HEK293T (cell line): ENCODE measurements around the gene ATP1A4.

Source experiments
- CTCF ChIA-PET: fragments of 350-600 bp; formaldehyde crosslinking; extraction: SDS; loops from one replicate; lab custom pipeline; 2021; ENCODE audit warnings: antibody characterized with exemption, inconsistent platforms; lab: Yijun Ruan, JAX
- POLR2A ChIA-PET: fragments of 350-600 bp; formaldehyde crosslinking; extraction: SDS; loops from one replicate; lab custom pipeline; 2020; ENCODE audit warnings: antibody characterized with exemption, inconsistent platforms; lab: Yijun Ruan, JAX
- DNase-seq: peaks from one replicate; pipeline ENCODE4 v3.0.0; 2012; ENCODE audit warnings: mixed read lengths; ENCODE audit errors: extremely low spot score
- ARNT ChIP-seq: fragments of 450-650 bp; IDR thresholded peaks from 2 replicates; pipeline ENCODE4 v1.6.1; 2017; ENCODE audit warnings: mild to moderate bottlenecking
- BHLHE40 ChIP-seq: fragments of 450-650 bp; IDR thresholded peaks from 2 replicates; pipeline ENCODE4 v1.6.1; 2016; ENCODE audit warnings: mild to moderate bottlenecking, moderate library complexity, borderline replicate concordance
- CTBP1 ChIP-seq: fragments of 450-650 bp; IDR thresholded peaks from 2 replicates; pipeline ENCODE4 v1.6.1; 2016; ENCODE audit warnings: borderline replicate concordance
- FOXA1 ChIP-seq: fragments of 450-650 bp; IDR thresholded peaks from 2 replicates; pipeline ENCODE4 v1.6.1; 2016; ENCODE audit warnings: mild to moderate bottlenecking
- FOXK2 ChIP-seq: fragments of 450-650 bp; IDR thresholded peaks from 2 replicates; pipeline ENCODE4 v1.6.1; 2016; ENCODE audit warnings: mild to moderate bottlenecking
- FOXM1 ChIP-seq: fragments of 450-650 bp; IDR thresholded peaks from 2 replicates; pipeline ENCODE4 v1.6.1; 2017; ENCODE audit warnings: mild to moderate bottlenecking, borderline replicate concordance
- HDGF ChIP-seq: fragments of 450-650 bp; IDR thresholded peaks from 2 replicates; pipeline ENCODE4 v1.6.1; 2017; ENCODE audit warnings: antibody characterized with exemption, borderline replicate concordance
- L3MBTL2 ChIP-seq: fragments of 450-650 bp; conservative IDR thresholded peaks from 2 replicates; pipeline ENCODE4 v1.6.1; 2016; ENCODE audit warnings: mild to moderate bottlenecking
- LEF1 ChIP-seq: fragments of 450-650 bp; IDR thresholded peaks from 2 replicates; pipeline ENCODE4 v1.6.1; 2017; ENCODE audit warnings: mild to moderate bottlenecking, borderline replicate concordance
- NFRKB ChIP-seq: fragments of 450-650 bp; IDR thresholded peaks from 2 replicates; pipeline ENCODE4 v1.6.1; 2016; ENCODE audit warnings: mild to moderate bottlenecking, moderate library complexity
- SP1 ChIP-seq: fragments of 450-650 bp; IDR thresholded peaks from 2 replicates; pipeline ENCODE4 v1.6.1; 2017
- SUZ12 ChIP-seq: fragments of 450-650 bp; IDR thresholded peaks from 2 replicates; pipeline ENCODE4 v1.6.1; 2016; ENCODE audit warnings: mild to moderate bottlenecking
- TARDBP ChIP-seq: fragments of 450-650 bp; IDR thresholded peaks from 2 replicates; pipeline ENCODE4 v1.6.1; 2016
- ZNF384 ChIP-seq: fragments of 450-650 bp; IDR thresholded peaks from 2 replicates; pipeline ENCODE4 v1.6.1; 2016
- TF ChIP-seq, protein P1 (sequence below): fragments of 450-650 bp; IDR thresholded peaks from 2 replicates; pipeline ENCODE4 v1.6.1; 2016

Gene ATP1A4

DNA sequence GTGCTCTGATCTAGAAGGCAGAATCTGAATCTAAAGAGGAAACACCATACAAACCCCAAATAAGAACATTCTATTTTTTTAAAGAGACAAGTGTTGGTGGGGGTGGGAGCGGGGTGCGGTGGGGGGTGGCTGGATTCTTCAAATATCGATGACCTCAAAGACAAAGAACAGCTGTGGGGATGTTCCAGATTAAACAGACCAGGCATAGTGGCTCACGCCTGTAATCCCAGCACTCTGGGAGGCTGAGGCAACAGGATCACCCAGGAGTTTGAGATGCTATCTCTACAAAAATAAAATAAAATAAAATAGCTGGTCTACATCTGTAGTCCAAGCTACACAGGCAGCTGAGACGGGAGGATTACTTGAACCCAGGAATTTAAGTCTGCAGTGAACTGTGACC, 5.0 kb downstream of the ATP1A4 start:
- POLR2A ChIA-PET = no interaction called here

DNA sequence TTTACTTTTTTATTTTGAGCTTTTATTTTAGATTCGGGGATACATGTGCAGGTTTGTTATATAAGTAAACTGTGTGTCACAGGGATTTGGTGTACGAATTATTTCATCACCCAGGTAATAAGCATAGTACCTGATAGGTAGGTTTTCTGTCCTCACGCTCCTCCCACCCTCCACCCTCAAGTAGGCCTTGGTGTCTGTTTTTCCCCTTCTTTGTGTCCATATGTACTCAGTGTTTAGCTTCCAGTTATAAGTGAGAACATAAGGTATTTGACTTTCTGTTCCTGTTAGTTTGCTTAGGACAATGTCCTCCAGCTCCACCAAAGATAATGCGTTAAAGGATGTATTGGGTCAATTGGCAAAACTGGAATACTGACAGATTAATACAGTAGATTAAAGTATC, 5.8 kb downstream of the ATP1A4 start:
- DNase-seq = no peak
- POLR2A ChIA-PET = no interaction called here
- no peak for TF ChIP-seq NFRKB
- no peak for TF ChIP-seq FOXK2
- no peak for TF ChIP-seq SUZ12
- no peak for TF ChIP-seq L3MBTL2
- CTCF ChIA-PET = interaction anchor here (1.0 kb wide), 1 partner anchor 135 kb away, joined by 3 read pairs; no protein-coding TSS in a partner anchor

More for the DNA sequence above, 5.0 kb downstream of the ATP1A4 start:
- no peak for DNase-seq
- TF ChIP-seq FOXK2 = no peak
- no peak for TF ChIP-seq CTBP1
- TF ChIP-seq, protein P1, sequence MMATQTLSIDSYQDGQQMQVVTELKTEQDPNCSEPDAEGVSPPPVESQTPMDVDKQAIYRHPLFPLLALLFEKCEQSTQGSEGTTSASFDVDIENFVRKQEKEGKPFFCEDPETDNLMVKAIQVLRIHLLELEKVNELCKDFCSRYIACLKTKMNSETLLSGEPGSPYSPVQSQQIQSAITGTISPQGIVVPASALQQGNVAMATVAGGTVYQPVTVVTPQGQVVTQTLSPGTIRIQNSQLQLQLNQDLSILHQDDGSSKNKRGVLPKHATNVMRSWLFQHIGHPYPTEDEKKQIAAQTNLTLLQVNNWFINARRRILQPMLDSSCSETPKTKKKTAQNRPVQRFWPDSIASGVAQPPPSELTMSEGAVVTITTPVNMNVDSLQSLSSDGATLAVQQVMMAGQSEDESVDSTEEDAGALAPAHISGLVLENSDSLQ = no peak
- no peak for TF ChIP-seq LEF1
- no peak for TF ChIP-seq SUZ12
- no peak for TF ChIP-seq L3MBTL2
- no peak for TF ChIP-seq FOXM1
- TF ChIP-seq ZNF384 = no peak
- TF ChIP-seq HDGF = no peak
- no peak for TF ChIP-seq SP1
- no peak for TF ChIP-seq ARNT
- no peak for TF ChIP-seq BHLHE40
- no peak for TF ChIP-seq NFRKB
- no peak for TF ChIP-seq TARDBP
- CTCF ChIA-PET = interaction anchor here (1.0 kb wide), 1 partner anchor 136 kb away, joined by 3 read pairs; no protein-coding TSS in a partner anchor

DNA sequence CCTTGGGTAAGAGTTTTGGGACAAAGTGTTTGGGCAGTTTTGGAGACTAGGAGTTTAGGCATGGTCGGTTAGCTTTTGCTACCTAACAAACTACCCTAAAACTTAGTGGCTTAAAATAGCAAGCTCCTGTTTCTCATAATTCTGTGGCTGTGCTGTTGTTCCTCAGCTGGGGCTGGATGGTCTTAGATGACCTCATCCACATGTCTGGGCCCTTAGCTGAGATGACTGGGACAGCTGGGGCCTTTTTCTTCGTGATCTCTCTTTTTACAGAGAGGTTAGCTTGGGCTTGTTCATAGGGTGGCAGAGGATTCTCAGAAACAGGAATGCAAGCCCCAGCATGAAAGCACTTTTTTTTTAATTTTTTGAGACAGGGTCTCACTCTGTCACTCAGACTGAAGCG, 6.6 kb downstream of the ATP1A4 start:
- TF ChIP-seq FOXA1 = no peak
- no peak for TF ChIP-seq CTBP1
- TF ChIP-seq NFRKB = no peak
- ChIA-PET POLR2A (no interaction called here), CTCF (no interaction called here)
- no peak for DNase-seq

DNA sequence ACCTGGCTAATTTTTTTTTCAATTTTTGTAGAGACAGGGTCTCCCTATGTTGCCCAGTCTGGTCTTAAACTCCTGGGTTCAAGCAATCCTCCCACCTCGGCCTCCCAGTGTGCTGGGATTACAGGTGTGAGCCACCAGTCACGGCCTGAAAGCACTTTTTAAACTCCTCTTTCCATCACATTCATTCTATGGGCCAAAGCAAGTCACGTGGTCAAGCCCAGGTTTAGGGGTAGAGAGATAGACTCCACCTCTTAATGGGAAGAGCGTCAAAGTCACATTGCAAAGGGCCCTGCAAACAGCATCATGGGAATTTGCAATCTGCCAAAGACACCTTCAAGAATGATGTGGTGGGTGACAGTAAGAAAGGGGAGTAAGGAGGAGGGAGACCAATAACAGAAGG, 7.1 kb downstream of the ATP1A4 start:
- TF ChIP-seq TARDBP = no peak
- no peak for TF ChIP-seq ZNF384
- no peak for TF ChIP-seq SUZ12
- TF ChIP-seq CTBP1 = no peak
- ChIA-PET CTCF (no interaction called here), POLR2A (no interaction called here)
- no peak for DNase-seq

DNA sequence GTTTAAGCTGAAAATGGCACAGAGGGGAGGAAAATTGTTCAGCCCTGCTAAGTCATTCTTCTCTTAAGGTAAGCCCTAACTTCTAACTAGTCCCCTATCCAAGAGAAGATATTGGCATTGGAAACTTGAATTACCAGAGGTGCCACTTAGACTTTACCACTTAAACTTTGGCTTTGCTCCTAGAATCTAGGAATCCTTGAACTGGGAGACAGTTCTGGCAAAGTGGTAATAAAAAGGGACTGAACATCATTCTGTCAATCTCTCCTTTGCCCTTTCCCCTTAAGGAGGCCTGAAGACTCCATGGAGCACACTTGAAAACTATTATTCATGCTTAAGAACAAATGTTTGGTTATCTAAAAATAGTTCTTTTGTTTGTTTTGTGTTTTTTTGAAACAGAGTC, 8.4 kb downstream of the ATP1A4 start:
- POLR2A ChIA-PET = no interaction called here
- no peak for DNase-seq
- CTCF ChIA-PET = interaction anchor here (0.9 kb wide), 1 partner anchor 34 kb away, joined by 3 read pairs; no protein-coding TSS in a partner anchor
- TF ChIP-seq NFRKB (no peak), HDGF (no peak), FOXA1 (no peak), FOXK2 (no peak), SUZ12 (no peak), ARNT (no peak), FOXM1 (no peak), CTBP1 (no peak)

DNA sequence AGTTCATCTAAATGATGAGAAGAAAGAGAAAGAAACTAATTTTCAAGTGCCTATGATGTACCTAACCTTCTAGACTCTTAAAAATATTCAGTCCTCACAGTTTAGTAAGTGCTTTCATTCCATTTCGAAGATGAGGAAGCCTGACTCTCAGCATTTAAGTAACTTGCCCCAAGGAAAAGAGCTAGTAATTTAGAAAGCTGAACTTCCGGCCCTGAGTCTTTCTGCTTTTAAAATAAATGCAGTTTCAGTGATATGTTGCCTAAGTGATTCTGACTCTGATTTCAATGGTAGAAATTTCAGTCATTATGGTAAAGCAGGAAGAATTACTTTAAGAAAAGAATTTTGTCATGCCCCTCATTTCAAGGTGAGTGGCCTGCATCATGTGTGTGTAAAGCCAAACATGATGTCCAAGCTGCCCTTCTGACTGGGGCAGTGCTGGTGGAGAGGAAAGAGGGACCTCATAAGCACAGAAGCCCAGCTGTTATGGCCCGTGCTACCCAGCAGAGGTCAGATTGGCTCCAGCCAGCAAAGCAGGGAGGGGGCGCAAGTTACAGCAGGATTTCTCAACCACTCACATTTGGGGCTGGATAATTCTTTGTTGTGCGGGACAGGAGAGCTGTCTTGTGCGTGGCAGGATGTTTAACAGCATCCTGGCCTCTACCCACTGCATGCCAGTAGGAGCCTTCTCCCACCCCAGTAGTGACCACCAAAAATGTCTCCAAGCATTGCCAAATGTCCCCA, 10.7 kb downstream of the ATP1A4 start:
- POLR2A ChIA-PET = no interaction called here
- CTCF ChIA-PET = interaction anchor here (1.0 to 1.6 kb wide), 3 partner anchors 31 to 214 kb away, joined by 3 to 6 read pairs (median 3); no protein-coding TSS in a partner anchor
- peak; percentile 50 for DNase-seq

DNA sequence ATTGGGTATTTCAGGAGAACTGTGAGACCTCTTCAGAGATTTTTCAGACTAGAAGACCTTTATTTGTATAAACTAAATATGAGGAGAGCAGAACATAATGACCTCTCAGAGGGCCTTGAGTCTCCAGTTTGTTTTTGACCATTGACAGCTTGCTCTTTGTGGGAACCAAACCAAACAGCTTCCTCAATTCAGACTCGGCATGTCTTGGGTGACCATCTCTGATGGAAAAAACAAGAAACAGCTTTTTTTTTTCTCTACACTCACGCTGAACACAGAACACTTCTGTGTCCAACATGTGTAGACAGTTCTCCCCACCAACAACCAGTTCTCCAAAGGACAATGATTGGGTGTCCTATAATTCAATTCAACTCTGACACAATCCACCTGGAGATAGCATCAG, 11.5 kb downstream of the ATP1A4 start:
- POLR2A ChIA-PET = no interaction called here
- no peak for DNase-seq
- TF ChIP-seq NFRKB (no peak), FOXK2 (no peak), ZNF384 (no peak), TARDBP (no peak), L3MBTL2 (no peak), LEF1 (no peak), HDGF (no peak)
- TF ChIP-seq, protein P1 = no peak
- CTCF ChIA-PET = interaction anchor here (1.0 kb wide), 2 partner anchors 30 to 213 kb away, joined by 3 read pairs; no protein-coding TSS in a partner anchor

More for the DNA sequence above, 10.7 kb downstream of the ATP1A4 start:
- TF ChIP-seq FOXM1 (no peak), SUZ12 (no peak), HDGF (no peak)
